Measurements from ENCODE around the gene BTF3. TPM values are rescaled to one million over a fixed set of nuclear protein-coding genes. Genes with fewer than 3 reads are reported as not detected.
A peak's percentile ranks its signal among the peaks of the same experiment; 100 is the strongest.
"Not testable (repeated sequence)": the region's sequence is repeated elsewhere in the genome, so short reads cannot be mapped to it uniquely, and the experiment has no call there.

BTF3 gene
- total and polyA plus RNA-seq, 2 experiments from 2014 or later = 249 to 595 TPM

DNA sequence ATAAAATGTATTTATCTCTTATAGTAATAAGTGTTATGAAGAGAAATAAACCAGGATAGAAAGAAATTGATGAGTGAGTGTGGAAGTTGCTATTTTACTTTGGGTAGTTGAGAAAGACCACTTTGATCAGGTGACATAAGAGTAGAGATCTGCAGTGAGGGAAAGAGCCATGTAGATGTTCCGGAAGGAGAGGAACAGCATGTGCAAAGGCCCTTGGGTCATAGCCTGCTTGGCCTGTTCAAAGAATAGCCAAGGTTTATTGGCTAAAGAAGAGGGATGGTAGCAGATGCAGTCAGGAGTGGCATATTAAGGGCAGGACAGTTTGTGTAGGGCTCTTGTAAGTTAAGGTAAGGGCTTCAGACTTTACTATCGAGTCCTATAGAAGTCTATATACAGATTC, 3.2 kb downstream of the BTF3 start:
- Histone ChIP-seq H3K9me3 (ENCODE audit: low read depth) (no peaks in the 10 kb centered on the region), H4K20me1 (ENCODE audit: insufficient read depth) (peaks cover 8% of the 10 kb centered on the region; the same call in 1 of the 2 replicates), H3K9ac (no peak overlapping the region), H3K9me2 (ENCODE audit: insufficient read depth) (no peaks in the 10 kb centered on the region), H3K79me2 (ENCODE audit: insufficient read depth) (peaks cover 59% of the 10 kb centered on the region), H3K27me3 (replicated peaks; ENCODE audit: insufficient read depth) (no peaks in the 10 kb centered on the region), H3F3A (ENCODE audit: insufficient read depth) (peaks cover 54% of the 10 kb centered on the region), H3K27ac (no peak overlapping the region), H3K36me3 (ENCODE audit: low read depth) (peaks cover 64% of the 10 kb centered on the region), H3K4me1 (ENCODE audit: insufficient read depth) (peaks cover 24% of the 10 kb centered on the region), H3K4me3 (no peak overlapping the region), H3K4me2 (ENCODE audit: unreplicated experiment) (peak overlapping the region; percentile 95), H2AFZ (no peak overlapping the region)
- in situ Hi-C loops (cut with MboI) = no loop called here
- 98 to 100% methylated on average over 2 of the region's 2 CpGs for WGBS, 2 experiments (ENCODE audit: low coverage in 1 of 2, low lambda C conversion rate in 2 of 2, missing lambda C conversion rate in 2 of 2)
- TF ChIP-seq EZH2 (IDR thresholded peaks at IDR 0.05; ENCODE audit: insufficient read depth, poor library complexity, severe bottlenecking) = no peak
- DNase-seq = no peak

DNA sequence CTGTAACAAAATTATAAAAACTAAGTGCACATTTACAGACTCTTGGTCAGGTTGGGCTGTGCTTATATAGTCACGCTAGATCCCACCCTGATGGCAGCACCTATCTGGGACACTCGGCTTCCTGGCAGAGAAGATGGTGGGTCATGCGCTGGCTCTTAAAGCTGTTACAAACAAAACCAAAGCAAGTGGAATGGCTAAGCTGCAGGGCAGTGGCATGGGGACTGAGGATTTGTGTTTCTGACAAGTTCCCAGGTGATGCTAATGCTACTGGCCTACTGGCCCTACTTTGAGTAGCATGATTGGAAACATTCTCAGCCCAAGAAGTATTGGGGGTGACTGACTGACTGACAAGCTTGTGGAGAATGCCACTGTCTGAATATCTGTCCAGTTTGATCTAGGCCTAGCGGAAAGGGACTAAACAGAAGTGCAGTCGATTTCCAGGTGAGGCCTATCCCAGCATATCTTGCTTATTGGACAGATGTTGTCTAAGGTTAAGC, 8.3 kb downstream of the BTF3 start:
- Histone ChIP-seq H4K20me1 (ENCODE audit: insufficient read depth) (no peaks in the 10 kb centered on the region; the same call in 1 of the 2 replicates), H3K4me2 (ENCODE audit: unreplicated experiment) (no peak overlapping the region), H3K4me1 (ENCODE audit: insufficient read depth) (no peaks in the 10 kb centered on the region), H3K9ac (no peak overlapping the region), H3K27me3 (replicated peaks; ENCODE audit: insufficient read depth) (no peaks in the 10 kb centered on the region), H3F3A (ENCODE audit: insufficient read depth) (peaks cover 55% of the 10 kb centered on the region), H2AFZ (no peak overlapping the region), H3K9me2 (ENCODE audit: insufficient read depth) (no peaks in the 10 kb centered on the region), H3K27ac (no peak overlapping the region), H3K9me3 (ENCODE audit: low read depth) (no peaks in the 10 kb centered on the region), H3K4me3 (no peak overlapping the region), H3K36me3 (ENCODE audit: low read depth) (peaks cover 50% of the 10 kb centered on the region), H3K79me2 (ENCODE audit: insufficient read depth) (peaks cover 26% of the 10 kb centered on the region)
- 90 to 94% methylated on average over 5 of the region's 5 CpGs for WGBS, 2 experiments (ENCODE audit: low coverage in 1 of 2, low lambda C conversion rate in 2 of 2, missing lambda C conversion rate in 2 of 2)
- TF ChIP-seq EZH2phosphoT487 (IDR thresholded peaks at IDR 0.05; ENCODE audit: insufficient read depth, low read depth) (no peak), EZH2 (IDR thresholded peaks at IDR 0.05; ENCODE audit: insufficient read depth, poor library complexity, severe bottlenecking) (no peak)
- DNase-seq = no peak
- in situ Hi-C loops (cut with MboI) = no loop called here

DNA sequence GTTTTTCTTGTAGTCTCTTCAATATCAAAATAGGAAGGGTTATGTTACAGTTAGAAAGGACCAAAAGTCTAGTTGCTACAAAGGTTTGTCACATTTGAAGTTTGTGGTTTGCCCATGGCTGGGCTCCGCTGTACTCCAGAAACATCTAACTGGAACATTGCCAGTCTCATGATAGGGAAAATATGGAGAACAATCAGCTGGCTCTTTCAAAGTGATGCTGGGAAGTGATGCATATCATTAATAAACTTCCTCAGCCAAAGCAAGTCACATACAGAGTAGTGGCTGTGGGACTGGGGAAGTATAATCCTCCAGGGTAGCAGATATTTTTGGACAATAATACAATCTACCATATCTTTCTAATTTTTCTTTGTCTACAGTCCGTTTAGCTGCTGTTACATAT, 8.8 kb downstream of the BTF3 start:
- 15 to 23% methylated on average over 2 of the region's 2 CpGs for WGBS, 2 experiments (ENCODE audit: low coverage in 1 of 2, low lambda C conversion rate in 2 of 2, missing lambda C conversion rate in 2 of 2)
- peaks cover 47% of the 10 kb centered on the region for H3K36me3 ChIP-seq (ENCODE audit: low read depth)
- no peak for TF ChIP-seq EZH2 (IDR thresholded peaks at IDR 0.05; ENCODE audit: insufficient read depth, poor library complexity, severe bottlenecking)
- no peak for TF ChIP-seq EZH2phosphoT487 (IDR thresholded peaks at IDR 0.05; ENCODE audit: insufficient read depth, low read depth)
- DNase-seq = no peak
- in situ Hi-C loops (cut with MboI) = no loop called here
- H3K9me2 ChIP-seq (ENCODE audit: insufficient read depth) = no peaks in the 10 kb centered on the region
- no peak overlapping the region for H2AFZ ChIP-seq
- no peaks in the 10 kb centered on the region; the same call in 1 of the 2 replicates for H4K20me1 ChIP-seq (ENCODE audit: insufficient read depth)
- no peak overlapping the region for H3K4me2 ChIP-seq (ENCODE audit: unreplicated experiment)
- H3K27ac ChIP-seq = no peak overlapping the region
- peaks cover 55% of the 10 kb centered on the region for H3F3A ChIP-seq (ENCODE audit: insufficient read depth)
- H3K4me3 ChIP-seq = no peak overlapping the region
- H3K9ac ChIP-seq = no peak overlapping the region
- no peaks in the 10 kb centered on the region for H3K27me3 ChIP-seq (replicated peaks; ENCODE audit: insufficient read depth)
- peaks cover 20% of the 10 kb centered on the region for H3K79me2 ChIP-seq (ENCODE audit: insufficient read depth)
- H3K9me3 ChIP-seq (ENCODE audit: low read depth) = no peaks in the 10 kb centered on the region
- no peaks in the 10 kb centered on the region for H3K4me1 ChIP-seq (ENCODE audit: insufficient read depth)

DNA sequence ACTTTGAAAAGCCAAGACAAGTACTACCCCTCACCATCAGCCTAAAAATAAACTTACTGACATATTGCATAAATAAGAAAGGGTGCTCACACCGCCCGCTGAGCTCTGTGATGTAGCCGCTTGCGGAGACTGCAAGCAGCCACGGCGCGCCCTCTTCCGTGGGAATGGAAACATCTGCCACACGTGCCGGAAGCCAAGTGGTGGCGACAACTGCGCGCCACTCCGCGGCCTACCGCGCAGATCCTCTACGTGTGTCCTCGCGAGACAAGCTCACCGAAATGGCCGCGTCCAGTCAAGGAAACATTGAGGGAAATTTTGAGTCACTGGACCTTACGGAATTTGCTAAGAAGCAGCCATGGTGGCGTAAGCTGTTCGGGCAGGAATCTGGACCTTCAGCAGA, 10.3 kb downstream of the BTF3 start:
- Histone ChIP-seq H3F3A (ENCODE audit: insufficient read depth) (peaks cover 41% of the 10 kb centered on the region), H3K36me3 (ENCODE audit: low read depth) (peaks cover 32% of the 10 kb centered on the region)
- H3K9me2 ChIP-seq (ENCODE audit: insufficient read depth); DNase-seq; H3K9ac ChIP-seq; H3K4me3 ChIP-seq; H3K4me2 ChIP-seq (ENCODE audit: unreplicated experiment); H3K79me2 ChIP-seq (ENCODE audit: insufficient read depth); H3K27me3 ChIP-seq (replicated peaks; ENCODE audit: insufficient read depth); in situ Hi-C loops (cut with MboI); H3K4me1 ChIP-seq (ENCODE audit: insufficient read depth); H4K20me1 ChIP-seq (ENCODE audit: insufficient read depth); H3K9me3 ChIP-seq (ENCODE audit: low read depth); H2AFZ ChIP-seq; H3K27ac ChIP-seq: not testable (repeated sequence)
- 97 to 98% methylated on average over 26 of the region's 26 CpGs for WGBS, 2 experiments (ENCODE audit: low coverage in 1 of 2, low lambda C conversion rate in 2 of 2, missing lambda C conversion rate in 2 of 2)

DNA sequence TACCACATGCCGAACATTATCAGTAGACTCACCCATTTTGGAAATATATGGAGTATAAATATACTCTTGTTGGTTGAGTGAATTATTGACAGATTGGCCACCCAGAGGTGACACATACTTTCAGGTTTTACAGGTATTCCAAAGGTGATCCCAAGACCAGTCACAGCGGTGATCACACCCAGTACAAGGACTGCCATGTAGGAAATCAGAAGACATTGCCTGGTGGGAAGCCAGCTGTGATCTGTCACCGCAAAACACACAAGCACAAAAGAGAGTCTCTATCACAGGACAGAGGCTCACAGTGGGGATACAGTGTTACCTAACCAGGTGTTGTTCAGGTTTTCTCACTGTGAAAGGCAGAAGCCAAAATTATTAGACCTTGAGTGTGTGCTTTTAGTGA, 15.8 kb downstream of the BTF3 start:
- in situ Hi-C loops (cut with MboI) = no loop called here

More for the DNA sequence above, 15.8 kb downstream of the BTF3 start:
- no peak overlapping the region for H2AFZ ChIP-seq
- H3K27me3 ChIP-seq (replicated peaks; ENCODE audit: insufficient read depth) = no peaks in the 10 kb centered on the region
- no peak for TF ChIP-seq EZH2 (IDR thresholded peaks at IDR 0.05; ENCODE audit: insufficient read depth, poor library complexity, severe bottlenecking)
- no peak for TF ChIP-seq EZH2phosphoT487 (IDR thresholded peaks at IDR 0.05; ENCODE audit: insufficient read depth, low read depth)
- H3K9ac ChIP-seq = no peak overlapping the region
- no peak for DNase-seq
- no peaks in the 10 kb centered on the region for H3K79me2 ChIP-seq (ENCODE audit: insufficient read depth)
- H3K4me1 ChIP-seq (ENCODE audit: insufficient read depth) = no peaks in the 10 kb centered on the region
- H3K4me3 ChIP-seq = no peak overlapping the region
- H3K27ac ChIP-seq = no peak overlapping the region
- WGBS, 2 experiments (ENCODE audit: low coverage in 1 of 2, low lambda C conversion rate in 2 of 2, missing lambda C conversion rate in 2 of 2) = 78 to 83% methylated on average over 3 of the region's 3 CpGs
- H4K20me1 ChIP-seq (ENCODE audit: insufficient read depth) = no peaks in the 10 kb centered on the region
- H3K9me2 ChIP-seq (ENCODE audit: insufficient read depth) = no peaks in the 10 kb centered on the region
- H3K36me3 ChIP-seq (ENCODE audit: low read depth) = no peaks in the 10 kb centered on the region
- H3F3A ChIP-seq (ENCODE audit: insufficient read depth) = no peaks in the 10 kb centered on the region
- H3K9me3 ChIP-seq (ENCODE audit: low read depth) = no peaks in the 10 kb centered on the region
- no peak overlapping the region for H3K4me2 ChIP-seq (ENCODE audit: unreplicated experiment)

Data from GM23248 (cell line).